ENCODE data around the gene ST6GALNAC6. TPM values are rescaled to one million over a fixed set of nuclear protein-coding genes. Genes with fewer than 3 reads are reported as not detected.
A peak's percentile ranks its signal among the peaks of the same experiment; 100 is the strongest.

Gene ST6GALNAC6
- total and polyA plus RNA-seq, 10 of the 15 experiments (the other 5 are each of a cell fraction or from before 2014, with no cell fraction given) = 0.40 to 27.0 (median 16.8) TPM

DNA sequence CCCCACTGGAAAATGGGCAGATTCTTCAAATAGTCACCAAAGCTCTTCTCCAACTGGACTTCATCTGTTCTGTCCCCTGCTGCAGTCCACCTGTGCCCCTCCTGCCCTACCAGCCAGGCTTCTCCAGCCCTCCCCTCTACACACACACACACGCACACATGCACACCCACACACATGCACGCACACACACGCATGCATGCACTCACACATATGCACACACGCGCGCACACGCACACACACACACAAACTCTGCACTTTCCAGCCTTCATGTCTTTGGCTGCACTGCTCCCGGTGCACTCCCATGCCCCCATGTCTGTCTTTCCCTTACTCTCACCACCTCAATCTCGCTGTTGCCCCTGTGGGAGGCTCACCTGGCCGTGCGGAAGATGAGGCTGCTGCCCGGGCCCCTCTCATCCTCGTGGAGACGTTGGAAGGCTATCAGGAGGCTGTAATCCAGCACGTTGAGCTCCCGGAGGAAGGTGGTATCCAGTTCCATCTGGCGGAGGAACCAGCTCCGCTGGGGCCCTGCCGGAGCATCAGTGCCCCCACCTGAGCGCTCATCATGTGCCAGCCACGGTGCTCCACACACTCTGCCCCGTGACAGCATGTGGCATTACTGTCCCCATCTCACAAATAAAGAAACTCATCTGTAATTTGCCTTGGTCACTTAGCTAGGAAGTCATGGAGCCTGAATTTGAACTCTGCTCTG is 25.5 kb upstream of the ST6GALNAC6 start:
- H3K27me3 ChIP-seq (replicated peaks in 1 of 2; ENCODE audit: control insufficient read depth in 2 of 2, insufficient read depth in 2 of 2, low read length in 1 of 2) = peaks cover 2 to 4% of the 10 kb centered on the region in 2 experiments; a peak in 3 of 4 replicates
- no peak for TF ChIP-seq MYC (IDR thresholded peaks at IDR 0.05; ENCODE audit: insufficient read depth, insufficient read length, insufficient replicate concordance, low read length, severe bottlenecking)
- no peak for TF ChIP-seq SMAD1 (IDR thresholded peaks at IDR 0.05; ENCODE audit: low read depth, partially characterized antibody)
- TF ChIP-seq HDAC2 (IDR thresholded peaks at IDR 0.05) = no peak
- TF ChIP-seq, protein P1, sequence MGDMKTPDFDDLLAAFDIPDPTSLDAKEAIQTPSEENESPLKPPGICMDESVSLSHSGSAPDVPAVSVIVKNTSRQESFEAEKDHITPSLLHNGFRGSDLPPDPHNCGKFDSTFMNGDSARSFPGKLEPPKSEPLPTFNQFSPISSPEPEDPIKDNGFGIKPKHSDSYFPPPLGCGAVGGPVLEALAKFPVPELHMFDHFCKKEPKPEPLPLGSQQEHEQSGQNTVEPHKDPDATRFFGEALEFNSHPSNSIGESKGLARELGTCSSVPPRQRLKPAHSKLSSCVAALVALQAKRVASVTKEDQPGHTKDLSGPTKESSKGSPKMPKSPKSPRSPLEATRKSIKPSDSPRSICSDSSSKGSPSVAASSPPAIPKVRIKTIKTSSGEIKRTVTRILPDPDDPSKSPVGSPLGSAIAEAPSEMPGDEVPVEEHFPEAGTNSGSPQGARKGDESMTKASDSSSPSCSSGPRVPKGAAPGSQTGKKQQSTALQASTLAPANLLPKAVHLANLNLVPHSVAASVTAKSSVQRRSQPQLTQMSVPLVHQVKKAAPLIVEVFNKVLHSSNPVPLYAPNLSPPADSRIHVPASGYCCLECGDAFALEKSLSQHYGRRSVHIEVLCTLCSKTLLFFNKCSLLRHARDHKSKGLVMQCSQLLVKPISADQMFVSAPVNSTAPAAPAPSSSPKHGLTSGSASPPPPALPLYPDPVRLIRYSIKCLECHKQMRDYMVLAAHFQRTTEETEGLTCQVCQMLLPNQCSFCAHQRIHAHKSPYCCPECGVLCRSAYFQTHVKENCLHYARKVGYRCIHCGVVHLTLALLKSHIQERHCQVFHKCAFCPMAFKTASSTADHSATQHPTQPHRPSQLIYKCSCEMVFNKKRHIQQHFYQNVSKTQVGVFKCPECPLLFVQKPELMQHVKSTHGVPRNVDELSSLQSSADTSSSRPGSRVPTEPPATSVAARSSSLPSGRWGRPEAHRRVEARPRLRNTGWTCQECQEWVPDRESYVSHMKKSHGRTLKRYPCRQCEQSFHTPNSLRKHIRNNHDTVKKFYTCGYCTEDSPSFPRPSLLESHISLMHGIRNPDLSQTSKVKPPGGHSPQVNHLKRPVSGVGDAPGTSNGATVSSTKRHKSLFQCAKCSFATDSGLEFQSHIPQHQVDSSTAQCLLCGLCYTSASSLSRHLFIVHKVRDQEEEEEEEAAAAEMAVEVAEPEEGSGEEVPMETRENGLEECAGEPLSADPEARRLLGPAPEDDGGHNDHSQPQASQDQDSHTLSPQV (IDR thresholded peaks at IDR 0.05) = no peak
- peak; percentile 65 for TF ChIP-seq POLR2A (IDR thresholded peaks at IDR 0.05; ENCODE audit: low read depth, low read length)
- TF ChIP-seq STAT3 (IDR thresholded peaks at IDR 0.05; ENCODE audit: low read depth, low read length) = no peak
- no peak for TF ChIP-seq CBX3 (IDR thresholded peaks at IDR 0.05; ENCODE audit: borderline replicate concordance, low read depth)
- no peak for TF ChIP-seq ZNF24 (IDR thresholded peaks at IDR 0.05)
- no peak for TF ChIP-seq RELA (IDR thresholded peaks at IDR 0.05; ENCODE audit: borderline replicate concordance, partially characterized antibody)
- TF ChIP-seq POLR2AphosphoS5 (IDR thresholded peaks at IDR 0.05; ENCODE audit: low read length) = no peak
- TF ChIP-seq, protein P2, sequence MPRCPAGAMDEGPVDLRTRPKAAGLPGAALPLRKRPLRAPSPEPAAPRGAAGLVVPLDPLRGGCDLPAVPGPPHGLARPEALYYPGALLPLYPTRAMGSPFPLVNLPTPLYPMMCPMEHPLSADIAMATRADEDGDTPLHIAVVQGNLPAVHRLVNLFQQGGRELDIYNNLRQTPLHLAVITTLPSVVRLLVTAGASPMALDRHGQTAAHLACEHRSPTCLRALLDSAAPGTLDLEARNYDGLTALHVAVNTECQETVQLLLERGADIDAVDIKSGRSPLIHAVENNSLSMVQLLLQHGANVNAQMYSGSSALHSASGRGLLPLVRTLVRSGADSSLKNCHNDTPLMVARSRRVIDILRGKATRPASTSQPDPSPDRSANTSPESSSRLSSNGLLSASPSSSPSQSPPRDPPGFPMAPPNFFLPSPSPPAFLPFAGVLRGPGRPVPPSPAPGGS (IDR thresholded peaks at IDR 0.05; ENCODE audit: borderline replicate concordance, insufficient read depth, low read depth, low read length, poor library complexity, severe bottlenecking) = peak; percentile 67
- no peak for TF ChIP-seq SMC3 (IDR thresholded peaks at IDR 0.05; ENCODE audit: borderline replicate concordance, low read length)
- no peak for ATAC-seq

More for the DNA sequence above, 25.5 kb upstream of the ST6GALNAC6 start:
- WGBS (ENCODE audit: insufficient coverage, insufficient replicate concordance, low lambda C conversion rate, missing lambda C conversion rate) = 72% methylated on average over 22 of the region's 22 CpGs
- no peak overlapping the region for H2AFZ ChIP-seq (ENCODE audit: control insufficient read depth, low read depth, low read length)
- ChIA-PET CTCF (interaction anchor here (1.5 to 9.4 kb wide), 2 partner anchors 54 to 110 kb away, joined by 6 to 91 read pairs; no protein-coding TSS in a partner anchor), RAD21 (ENCODE audit: unreplicated experiment) (interaction anchor here (0.6 kb wide), 1 partner anchor 135 kb away, joined by 3 read pairs; no protein-coding TSS in a partner anchor), POLR2A (interaction anchor here (0.7 kb wide), 1 partner anchor 84 kb away, joined by 3 read pairs; no protein-coding TSS in a partner anchor), SMC1A (ENCODE audit: uncharacterized antibody, unreplicated experiment) (interaction anchor here (1.2 kb wide), 1 partner anchor 190 kb away, joined by 4 read pairs; the partner anchor contains the start of gene TOR2A)
- H3K4me3 ChIP-seq = no peak overlapping the region
- in situ Hi-C loops (cut with MboI) (loop anchor here (5.0 kb wide), 1 partner anchor 423 kb away; no protein-coding TSS in a partner anchor), intact Hi-C loops (cut with micrococcal nuclease; ENCODE audit: unreplicated experiment) (no loop called here)
- FAIRE-seq = no peak
- no peak overlapping the region for H3K27ac ChIP-seq (ENCODE audit: control insufficient read depth, insufficient read depth)
- BruUV-seq (replicated peaks) = no TSS peak
- H3K4me2 ChIP-seq (ENCODE audit: control insufficient read depth, insufficient read depth) = no peak overlapping the region
- no peak for DNase-seq (ENCODE audit: low read depth, low spot score)
- peaks cover 2% of the 10 kb centered on the region; the same call in 1 of the 2 replicates for H4K20me1 ChIP-seq (ENCODE audit: control insufficient read depth, insufficient read depth)
- H3K9ac ChIP-seq (ENCODE audit: control insufficient read depth, insufficient read depth, low read length) = no peak overlapping the region
- H3K9me3 ChIP-seq (replicated peaks; ENCODE audit: control insufficient read depth, insufficient read depth, low read length) = no peaks in the 10 kb centered on the region
- H3K79me2 ChIP-seq (ENCODE audit: control insufficient read depth, insufficient read depth, low read length) = no peaks in the 10 kb centered on the region
- H3K36me3 ChIP-seq (ENCODE audit: control insufficient read depth in 2 of 2, insufficient read depth in 2 of 2, low read length in 1 of 2) = no peaks in the 10 kb centered on the region
- H3K4me1 ChIP-seq (ENCODE audit: control insufficient read depth, insufficient read depth, low read length) = peaks cover 8% of the 10 kb centered on the region

All from GM12878 (cell line).